Fibroblast of mammary gland (primary cell): ENCODE data around the gene LORICRIN.

Experiments used
- DNase-seq: peaks from one replicate; pipeline ENCODE4 v3.0.0-alpha.2; 2010; ENCODE audit warnings: low read depth
- H3K4me3 ChIP-seq: 2 replicates; pipeline ENCODE4 v1.5.1; 2011; ENCODE audit warnings: low read depth, mild to moderate bottlenecking, low read length, moderate library complexity; ENCODE audit not compliant: control insufficient read depth
- CTCF ChIP-seq: conservative IDR thresholded peaks from 2 replicates; pipeline ENCODE4 v1.5.1; 2011; ENCODE audit warnings: low read depth, low read length, inconsistent platforms; ENCODE audit not compliant: control insufficient read depth, insufficient read depth

Gene LORICRIN

GRCh38 chr1:153246018-153246417 lies 13.5 kb upstream of the LORICRIN start:
- no peak for DNase-seq
- H3K4me3 ChIP-seq, result no peak overlapping the region
- TF ChIP-seq CTCF, result no peak

GRCh38 chr1:153246825-153247224 lies 12.7 kb upstream of the LORICRIN start:
- no peak for TF ChIP-seq CTCF
- no peak overlapping the region for H3K4me3 ChIP-seq
- DNase-seq, result no peak

- no peak overlapping the region for H3K4me3 ChIP-seq
- DNase-seq, result no peak
- TF ChIP-seq CTCF, result no peak
Observed at GRCh38 chr1:153248176-153248879, 11.2 kb upstream of the LORICRIN start.

- no peak for DNase-seq
- TF ChIP-seq CTCF, result no peak
- no peak overlapping the region for H3K4me3 ChIP-seq
Observed at GRCh38 chr1:153250166-153250565, 9.3 kb upstream of the LORICRIN start.

GRCh38 chr1:153251087-153251486 lies 8.4 kb upstream of the LORICRIN start:
- no peak for DNase-seq
- no peak overlapping the region for H3K4me3 ChIP-seq
- no peak for TF ChIP-seq CTCF

GRCh38 chr1:153251562-153251961 lies 7.9 kb upstream of the LORICRIN start:
- no peak overlapping the region for H3K4me3 ChIP-seq
- no peak for TF ChIP-seq CTCF
- DNase-seq, result no peak

- H3K4me3 ChIP-seq, result no peak overlapping the region
- no peak for TF ChIP-seq CTCF
- no peak for DNase-seq
Observed at GRCh38 chr1:153251988-153252387, 7.5 kb upstream of the LORICRIN start.
